ENCODE results near the gene LYSMD2.
"Not testable (repeated sequence)": the region's sequence is repeated elsewhere in the genome, so short reads cannot be mapped to it uniquely, and the experiment has no call there.

LYSMD2 gene, protein sequence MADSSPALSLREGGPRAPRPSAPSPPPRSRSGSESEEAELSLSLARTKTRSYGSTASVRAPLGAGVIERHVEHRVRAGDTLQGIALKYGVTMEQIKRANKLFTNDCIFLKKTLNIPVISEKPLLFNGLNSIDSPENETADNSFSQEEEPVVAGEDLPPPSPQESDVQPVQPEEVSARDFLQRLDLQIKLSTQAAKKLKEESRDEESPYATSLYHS

GRCh38 chr15:51737522-51738305 lies at the start of gene LYSMD2:
Gene LYSMD2, minus strand, starts transcription at chr15:51737655. Its CDS starts 33 bp downstream, at chr15:51737622.
- DNase-seq, result peak; percentile 9

DNA sequence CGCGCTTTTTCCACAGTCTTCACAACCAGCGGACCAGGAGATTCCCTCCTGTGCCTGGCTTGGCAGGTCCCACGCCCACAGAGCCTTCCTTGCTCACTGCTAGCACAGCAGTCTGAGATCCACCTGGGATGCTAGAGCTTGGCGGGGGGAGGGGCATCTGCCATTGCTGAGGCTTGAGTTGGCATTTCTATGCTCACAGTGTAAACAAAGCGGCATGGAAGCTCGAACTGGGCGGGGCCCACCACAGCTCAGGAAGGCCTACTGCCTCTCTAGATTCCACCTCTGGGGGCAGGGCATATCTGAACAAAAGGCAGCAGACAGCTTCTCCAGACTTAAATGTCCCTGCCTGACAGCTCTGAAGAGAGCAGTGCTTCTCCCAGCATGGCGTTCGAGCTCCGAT lies 49.7 kb upstream of the LYSMD2 start:
- DNase-seq, result not testable (repeated sequence)

- no peak for DNase-seq
Measured at GRCh38 chr15:51783967-51784366, 46.5 kb upstream of the LYSMD2 start.

DNA sequence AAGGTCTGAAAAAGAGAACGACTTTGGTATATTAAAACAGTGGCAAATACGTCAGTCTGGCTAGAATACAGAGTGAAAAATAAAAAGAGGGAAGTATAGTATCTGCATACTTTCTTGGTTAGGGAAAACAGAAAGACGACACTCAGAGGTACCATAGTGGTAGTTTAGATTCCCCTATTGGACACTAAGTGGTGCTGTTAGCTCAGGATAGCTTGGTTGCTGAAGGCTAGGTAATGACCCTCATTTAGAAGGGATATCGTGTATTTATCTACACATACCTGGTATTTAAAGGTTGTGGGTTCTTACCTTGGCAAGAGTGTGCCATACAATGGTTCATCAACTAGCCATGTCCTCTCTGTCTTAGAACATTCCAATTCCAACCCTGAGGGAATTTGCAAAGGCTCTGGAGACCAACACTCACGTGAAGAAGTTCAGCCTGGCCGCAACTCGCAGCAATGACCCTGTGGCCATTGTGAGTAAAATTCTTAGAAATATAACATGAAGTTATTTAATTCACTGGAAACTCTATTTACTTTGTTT lies 45.0 kb upstream of the LYSMD2 start:
- no peak for DNase-seq

- no peak for DNase-seq
Measured at GRCh38 chr15:51781506-51781905, 44.1 kb upstream of the LYSMD2 start.

GRCh38 chr15:51780636-51781035 lies 43.2 kb upstream of the LYSMD2 start:
- DNase-seq, result no peak

- DNase-seq, result peak; percentile 10
Measured at GRCh38 chr15:51776952-51777569, 39.6 kb upstream of the LYSMD2 start.

GRCh38 chr15:51775967-51776816 lies 38.7 kb upstream of the LYSMD2 start:
- DNase-seq, result no peak

GRCh38 chr15:51774916-51775315 lies 37.5 kb upstream of the LYSMD2 start:
- no peak for DNase-seq

DNA sequence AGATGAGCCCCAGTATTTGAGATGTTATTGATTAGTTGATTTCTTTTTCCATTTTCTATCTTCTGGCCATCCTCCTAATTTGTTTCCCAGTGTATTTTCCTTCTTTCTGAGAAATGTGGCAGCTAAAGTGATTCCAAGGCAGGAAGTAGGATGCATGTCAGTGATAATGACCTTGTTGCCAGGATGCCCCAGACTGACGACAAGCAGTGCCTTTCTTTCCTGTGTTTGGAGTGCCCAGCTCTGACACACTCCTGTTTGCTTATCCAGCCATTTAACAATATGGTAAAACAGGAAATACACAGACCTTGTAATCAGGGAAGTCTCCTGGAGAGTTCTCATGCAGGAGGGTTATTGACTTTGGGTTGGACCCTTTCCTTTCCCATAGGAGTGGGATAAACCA lies 34.3 kb upstream of the LYSMD2 start:
- no peak for DNase-seq

GRCh38 chr15:51770902-51771301 lies 33.4 kb upstream of the LYSMD2 start:
- no peak for DNase-seq

- DNase-seq, result no peak
Measured at GRCh38 chr15:51768018-51768417, 30.6 kb upstream of the LYSMD2 start.

GRCh38 chr15:51766341-51766740 lies 28.9 kb upstream of the LYSMD2 start:
- DNase-seq, result no peak

GRCh38 chr15:51765751-51766150 lies 28.3 kb upstream of the LYSMD2 start:
- no peak for DNase-seq

- no peak for DNase-seq
Measured at GRCh38 chr15:51760805-51761204, 23.4 kb upstream of the LYSMD2 start.

GRCh38 chr15:51759557-51760070 lies 22.2 kb upstream of the LYSMD2 start:
- no peak for DNase-seq

- DNase-seq, result no peak
Measured at GRCh38 chr15:51758645-51759044, 21.2 kb upstream of the LYSMD2 start.

- DNase-seq, result no peak
Measured at GRCh38 chr15:51757450-51757849, 20.0 kb upstream of the LYSMD2 start.

DNA sequence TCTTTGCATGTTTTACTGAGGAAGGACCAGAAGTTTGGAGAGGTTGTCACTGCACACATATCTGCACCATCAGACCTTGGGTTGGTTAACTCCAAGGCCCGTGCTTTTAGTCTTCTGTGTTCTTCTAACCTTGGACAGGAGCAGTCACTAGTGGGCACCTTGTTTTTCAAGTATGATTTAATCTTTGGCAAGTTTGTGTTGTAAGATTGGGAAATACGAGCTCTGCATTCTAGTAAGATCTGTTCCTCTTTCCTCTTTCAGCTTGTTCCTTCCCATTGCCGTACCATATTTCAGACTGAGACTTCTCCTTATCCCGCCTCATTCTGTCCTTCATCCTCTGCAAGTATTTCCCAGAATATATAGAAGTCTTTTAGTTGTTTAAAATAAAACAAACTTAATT lies 19.0 kb upstream of the LYSMD2 start:
- peak; percentile 48 for DNase-seq

- no peak for DNase-seq
Measured at GRCh38 chr15:51755790-51756189, 18.3 kb upstream of the LYSMD2 start.

- DNase-seq, result no peak
Measured at GRCh38 chr15:51754267-51754666, 16.8 kb upstream of the LYSMD2 start.

- DNase-seq, result no peak
Measured at GRCh38 chr15:51752888-51753287, 15.4 kb upstream of the LYSMD2 start.
